Upper lobe of left lung (tissue), 4 donors: Measurements from ENCODE around the gene COBLL1.

ENCODE experiments used
- EP300 ChIP-seq, 4 donors: sonication (generic); formaldehyde crosslinking; IDR thresholded peaks; one replicate each; pipeline ENCODE4 v1.5.1; 2017; ENCODE audit warnings: antibody characterized with exemption in 4 of 4, control low read depth in 2 of 4
- POLR2AphosphoS5 ChIP-seq, 2 donors: sonication (generic); formaldehyde crosslinking; IDR thresholded peaks; one replicate each; pipeline ENCODE4 v1.5.1; 2017; ENCODE audit warnings: antibody characterized with exemption in 2 of 2
- TF ChIP-seq, protein P1 (sequence below), 6 experiments: fragments of 450-650 bp in 4 of 6; fragments of 200-600 bp in 2 of 6; sonication (generic) in 2 of 6; IDR thresholded peaks; one replicate each; pipeline ENCODE4 v1.5.1; 2016 to 2019; ENCODE audit warnings: antibody characterized with exemption in 6 of 6

DNA sequence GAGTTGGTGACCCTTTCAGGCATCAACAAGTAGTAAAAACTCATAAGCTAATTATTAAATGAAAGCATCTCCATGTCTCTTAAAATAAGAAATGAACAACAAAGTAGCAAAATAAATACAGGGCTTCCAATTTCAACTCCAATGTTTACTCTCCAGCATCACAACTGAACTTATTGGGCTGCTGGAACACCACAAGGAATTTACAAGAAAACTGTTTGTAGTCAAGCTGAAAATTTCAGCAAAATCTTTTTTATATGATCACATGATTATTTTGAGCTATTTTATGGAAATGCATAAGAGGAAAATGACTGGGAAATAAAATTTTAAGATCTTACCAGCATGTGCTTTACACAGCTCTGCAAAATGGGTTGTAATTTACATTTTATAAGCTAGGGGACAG lies 28.1 kb downstream of the COBLL1 start:
- TF ChIP-seq POLR2AphosphoS5 (IDR thresholded peaks at IDR 0.05), result no peak
- TF ChIP-seq, protein P1, sequence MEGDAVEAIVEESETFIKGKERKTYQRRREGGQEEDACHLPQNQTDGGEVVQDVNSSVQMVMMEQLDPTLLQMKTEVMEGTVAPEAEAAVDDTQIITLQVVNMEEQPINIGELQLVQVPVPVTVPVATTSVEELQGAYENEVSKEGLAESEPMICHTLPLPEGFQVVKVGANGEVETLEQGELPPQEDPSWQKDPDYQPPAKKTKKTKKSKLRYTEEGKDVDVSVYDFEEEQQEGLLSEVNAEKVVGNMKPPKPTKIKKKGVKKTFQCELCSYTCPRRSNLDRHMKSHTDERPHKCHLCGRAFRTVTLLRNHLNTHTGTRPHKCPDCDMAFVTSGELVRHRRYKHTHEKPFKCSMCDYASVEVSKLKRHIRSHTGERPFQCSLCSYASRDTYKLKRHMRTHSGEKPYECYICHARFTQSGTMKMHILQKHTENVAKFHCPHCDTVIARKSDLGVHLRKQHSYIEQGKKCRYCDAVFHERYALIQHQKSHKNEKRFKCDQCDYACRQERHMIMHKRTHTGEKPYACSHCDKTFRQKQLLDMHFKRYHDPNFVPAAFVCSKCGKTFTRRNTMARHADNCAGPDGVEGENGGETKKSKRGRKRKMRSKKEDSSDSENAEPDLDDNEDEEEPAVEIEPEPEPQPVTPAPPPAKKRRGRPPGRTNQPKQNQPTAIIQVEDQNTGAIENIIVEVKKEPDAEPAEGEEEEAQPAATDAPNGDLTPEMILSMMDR (IDR thresholded peaks at IDR 0.05), result no peak
- no peak for TF ChIP-seq EP300 (IDR thresholded peaks at IDR 0.05)
